Gastrocnemius medialis (tissue), 4 donors: ENCODE data around the gene PRKCA. TPM values are rescaled to one million over a fixed set of nuclear protein-coding genes. Genes with fewer than 3 reads are reported as not detected.

Source experiments
- ATAC-seq, 2 donors: fragments of 150-250 bp; one replicate each; pipeline ENCODE4 v1.9.1; 2016
- DNase-seq, 2 donors: peaks; one replicate each; pipeline ENCODE4 v3.0.0-alpha.2; 2019
- H3K27ac ChIP-seq, 4 donors: fragments of 200-600 bp; sonication (generic); 1 replicate in 1 of 4; 2 replicates in 3 of 4; pipeline ENCODE4 v1.5.1; 2016 to 2018; ENCODE audit warnings: mild to moderate bottlenecking in 2 of 4, moderate library complexity in 1 of 4
- H3K27me3 ChIP-seq, 3 donors: fragments of 200-600 bp; sonication (generic) in 2 of 3; 1 replicate in 1 of 3; 2 replicates in 2 of 3; pipeline versions ENCODE4 v1.5.1 to v1.6.0; 2016 to 2019; ENCODE audit warnings: mild to moderate bottlenecking in 1 of 3, moderate library complexity in 1 of 3
- H3K36me3 ChIP-seq, 2 donors: fragments of 200-600 bp; sonication (generic) in 1 of 2; one replicate each; pipeline ENCODE4 v1.5.1; 2017 to 2018
- H3K4me1 ChIP-seq, 2 donors: fragments of 200-600 bp; sonication (generic) in 1 of 2; one replicate each; pipeline ENCODE4 v1.5.1; 2016 to 2017; ENCODE audit warnings: mild to moderate bottlenecking in 2 of 2
- H3K4me3 ChIP-seq, 4 donors: fragments of 200-600 bp; sonication (generic) in 3 of 4; 1 replicate in 1 of 4; 2 replicates in 3 of 4; pipeline ENCODE4 v1.5.1; 2016 to 2019; ENCODE audit warnings: mild to moderate bottlenecking in 2 of 4
- H3K9me3 ChIP-seq, 3 donors: fragments of 200-600 bp; sonication (generic) in 2 of 3; 1 replicate in 1 of 3; 2 replicates in 2 of 3; pipeline ENCODE4 v1.5.1; 2016 to 2019
- CTCF ChIP-seq, 5 experiments: fragments of 450-650 bp in 3 of 5; fragments of 200-600 bp in 2 of 5; sonication (generic) in 2 of 5; IDR thresholded peaks in 4 of 5; conservative IDR thresholded peaks in 1 of 5; 1 replicate in 4 of 5; 2 replicates in 1 of 5; pipeline ENCODE4 v1.5.1; 2016 to 2019; ENCODE audit warnings: antibody characterized with exemption in 5 of 5, mild to moderate bottlenecking in 3 of 5, moderate library complexity in 3 of 5
- POLR2A ChIP-seq, 2 donors: fragments of 450-650 bp; IDR thresholded peaks; one replicate each; pipeline ENCODE4 v1.6.1; 2017; ENCODE audit warnings: antibody characterized with exemption in 2 of 2, mild to moderate bottlenecking in 2 of 2, moderate library complexity in 2 of 2
- in situ Hi-C, 4 donors: fragments of 200-750 bp; cut with MboI; loops; one replicate each; pipeline versions ENCODE4 v1.15.0 to v1.8.0; 2017; ENCODE audit warnings: low sequenced_read_pairs in 4 of 4
- intact Hi-C: fragments of 100-400 bp; cut with DNase I; formaldehyde crosslinking; loops from one replicate; pipeline ENCODE4 v1.15.1; 2023; ENCODE audit warnings: low total_unique reads
- total RNA-seq, 4 donors: library from RNA; depleted of rRNA; stranded (reverse); fragments of >200 nt; gene quantifications; one replicate each; pipeline versions ENCODE4 v1.1.0 to v1.2.3, GENCODE V29; 2016

The PRKCA gene
- total RNA-seq, 4 donors from 2014 or later: 7.6 to 16.8 (median 11.1) TPM

GRCh38 chr17:66746736-66747135, 444.3 kb downstream of the PRKCA start:
- Histone ChIP-seq H3K4me1 (peaks cover 0 to 5% of the 10 kb centered on the region in 2 donors), H3K36me3 (peaks cover 0 to 9% of the 10 kb centered on the region in 2 donors), H3K9me3 (no peaks in the 10 kb centered on the region), H3K27me3 (no peaks in the 10 kb centered on the region), H3K27ac (no peak overlapping the region), H3K4me3 (no peak overlapping the region)
- TF ChIP-seq CTCF (IDR thresholded peaks at IDR 0.05 in 4 of 5, conservative IDR thresholded peaks at IDR 0.05 in 1 of 5): no peak
- no peak for TF ChIP-seq POLR2A (IDR thresholded peaks at IDR 0.05)
- DNase-seq: no peak
- in situ Hi-C loops: loop anchor here in 1 of 4 donors (25.0 kb wide), 2 partner anchors 391 to 541 kb away; no protein-coding TSS in a partner anchor
- no peak for ATAC-seq
- intact Hi-C loops: no loop called here

- no peak for DNase-seq
- Histone ChIP-seq H3K27ac (no peak overlapping the region), H3K36me3 (peaks cover 0 to 1% of the 10 kb centered on the region in 2 donors), H3K4me3 (no peak overlapping the region), H3K4me1 (peaks cover 0 to 5% of the 10 kb centered on the region in 2 donors), H3K9me3 (no peaks in the 10 kb centered on the region), H3K27me3 (no peaks in the 10 kb centered on the region)
- TF ChIP-seq POLR2A (IDR thresholded peaks at IDR 0.05) (no peak), CTCF (IDR thresholded peaks at IDR 0.05 in 4 of 5, conservative IDR thresholded peaks at IDR 0.05 in 1 of 5) (no peak)
- in situ Hi-C loops (loop anchor here in 1 of 4 donors (25.0 kb wide), 2 partner anchors 390 to 540 kb away; no protein-coding TSS in a partner anchor), intact Hi-C loops (no loop called here)
- no peak for ATAC-seq
Measured at GRCh38 chr17:66747578-66748275, 445.3 kb downstream of the PRKCA start.

GRCh38 chr17:66748578-66748977, 446.2 kb downstream of the PRKCA start:
- Histone ChIP-seq H3K36me3 (no peaks in the 10 kb centered on the region), H3K4me3 (no peak overlapping the region), H3K4me1 (peaks cover 0 to 5% of the 10 kb centered on the region in 2 donors), H3K9me3 (no peaks in the 10 kb centered on the region), H3K27me3 (no peaks in the 10 kb centered on the region), H3K27ac (no peak overlapping the region)
- TF ChIP-seq POLR2A (IDR thresholded peaks at IDR 0.05) (no peak), CTCF (IDR thresholded peaks at IDR 0.05 in 4 of 5, conservative IDR thresholded peaks at IDR 0.05 in 1 of 5) (no peak)
- DNase-seq (no peak), ATAC-seq (peak in 1 of 2 donors; percentile 11)
- intact Hi-C loops (no loop called here), in situ Hi-C loops (loop anchor here in 1 of 4 donors (25.0 kb wide), 2 partner anchors 389 to 539 kb away; no protein-coding TSS in a partner anchor)

- no peak for TF ChIP-seq POLR2A (IDR thresholded peaks at IDR 0.05)
- no peak for TF ChIP-seq CTCF (IDR thresholded peaks at IDR 0.05 in 4 of 5, conservative IDR thresholded peaks at IDR 0.05 in 1 of 5)
- H3K27me3 ChIP-seq: no peaks in the 10 kb centered on the region
- no peaks in the 10 kb centered on the region for H3K36me3 ChIP-seq
- DNase-seq (no peak), ATAC-seq (no peak)
- no peaks in the 10 kb centered on the region for H3K9me3 ChIP-seq
- in situ Hi-C loops: loop anchor here in 1 of 4 donors (25.0 kb wide), 2 partner anchors 388 to 538 kb away; no protein-coding TSS in a partner anchor
- no peak overlapping the region for H3K4me3 ChIP-seq
- H3K4me1 ChIP-seq: peaks cover 0 to 5% of the 10 kb centered on the region in 2 donors
- H3K27ac ChIP-seq: no peak overlapping the region
- intact Hi-C loops: no loop called here
Measured at GRCh38 chr17:66749217-66749832, 446.9 kb downstream of the PRKCA start.
